Measurements from ENCODE around the gene RRM2.

Gene RRM2

GRCh38 chr2:10122500-10123280, at the start of gene RRM2:
Gene RRM2, plus strand, starts transcription at chr2:10122739. Its CDS starts 60 bp downstream, at chr2:10122799.
- POLR2A ChIA-PET = interaction anchor here (1.2 to 1.3 kb wide), 2 partner anchors 50 to 286 kb away, joined by 3 read pairs; no protein-coding TSS in a partner anchor
- peak; percentile 74; the same call in 1 of the 2 replicates for TF ChIP-seq FOXM1 (IDR thresholded peaks at IDR 0.05; ENCODE audit: borderline replicate concordance)
- TF ChIP-seq ZNF384 (IDR thresholded peaks at IDR 0.05) = no peak
- peak; percentile 50; the same call in 1 of the 2 replicates for TF ChIP-seq ELF4 (IDR thresholded peaks at IDR 0.05)
- TF ChIP-seq L3MBTL2 (conservative IDR thresholded peaks at IDR 0.05) = peak; percentile 90
- no peak for TF ChIP-seq CTBP1 (IDR thresholded peaks at IDR 0.05; ENCODE audit: borderline replicate concordance)
- CTCF ChIA-PET = no interaction called here
- peak; percentile 89 for DNase-seq (ENCODE audit: extremely low spot score)

- POLR2A ChIA-PET = interaction anchor here (2.2 kb wide), 2 partner anchors 30 to 48 kb away, joined by 7 read pairs; partner anchors contain the start of gene KLF11
- CTCF ChIA-PET = interaction anchor here (1.1 to 4.4 kb wide), 3 partner anchors 24 to 362 kb away, joined by 4 to 46 read pairs (median 20); no protein-coding TSS in a partner anchor
- no peak for TF ChIP-seq ZNF384 (IDR thresholded peaks at IDR 0.05)
- TF ChIP-seq SP1 (IDR thresholded peaks at IDR 0.05) = no peak
- TF ChIP-seq TARDBP (IDR thresholded peaks at IDR 0.05) = no peak
- no peak for DNase-seq (ENCODE audit: extremely low spot score)
These were observed 48.8 kb upstream of the RRM2 start for GRCh38 chr2:10073706-10074105.

DNA sequence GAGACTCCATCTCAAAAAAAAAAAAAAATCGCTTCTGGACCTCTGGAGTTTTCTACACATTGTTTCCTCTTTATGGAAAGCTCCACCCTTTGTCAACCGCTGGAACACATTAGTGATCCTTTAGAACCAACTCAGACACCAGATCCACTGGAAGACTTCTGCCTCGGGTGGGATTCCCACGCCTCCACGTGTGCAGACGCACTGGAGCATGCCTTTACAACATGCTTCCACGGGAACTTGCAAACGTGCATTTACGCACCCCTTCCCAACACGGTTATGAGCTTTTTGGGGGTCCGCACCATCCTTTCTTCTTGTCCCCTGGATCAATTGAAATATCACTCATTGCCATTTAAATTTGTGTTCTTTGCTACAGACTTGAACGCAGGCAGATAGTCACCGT, 47.4 kb upstream of the RRM2 start:
- DNase-seq (ENCODE audit: extremely low spot score) = no peak
- POLR2A ChIA-PET = no interaction called here
- TF ChIP-seq PKNOX1 (IDR thresholded peaks at IDR 0.05) (no peak), CTBP1 (IDR thresholded peaks at IDR 0.05; ENCODE audit: borderline replicate concordance) (no peak), FOXK2 (IDR thresholded peaks at IDR 0.05) (no peak), ELF4 (IDR thresholded peaks at IDR 0.05) (no peak), SP1 (IDR thresholded peaks at IDR 0.05) (no peak), ARNT (IDR thresholded peaks at IDR 0.05) (no peak), L3MBTL2 (conservative IDR thresholded peaks at IDR 0.05) (no peak), NFRKB (IDR thresholded peaks at IDR 0.05) (no peak), HDGF (IDR thresholded peaks at IDR 0.05; ENCODE audit: borderline replicate concordance) (no peak), FOXM1 (IDR thresholded peaks at IDR 0.05; ENCODE audit: borderline replicate concordance) (no peak), SUZ12 (IDR thresholded peaks at IDR 0.05) (no peak), FOXA1 (IDR thresholded peaks at IDR 0.05) (no peak), TARDBP (IDR thresholded peaks at IDR 0.05) (no peak), BHLHE40 (IDR thresholded peaks at IDR 0.05; ENCODE audit: borderline replicate concordance) (no peak), ZNF384 (IDR thresholded peaks at IDR 0.05) (no peak), LEF1 (IDR thresholded peaks at IDR 0.05; ENCODE audit: borderline replicate concordance) (no peak)
- CTCF ChIA-PET = interaction anchor here (1.0 to 4.4 kb wide), 3 partner anchors 22 to 70 kb away, joined by 3 to 46 read pairs (median 8); no protein-coding TSS in a partner anchor

GRCh38 chr2:10075571-10076209, 46.8 kb upstream of the RRM2 start:
- no peak for TF ChIP-seq ELF4 (IDR thresholded peaks at IDR 0.05)
- DNase-seq (ENCODE audit: extremely low spot score) = no peak
- POLR2A ChIA-PET = no interaction called here
- CTCF ChIA-PET = interaction anchor here (1.3 to 2.7 kb wide), 2 partner anchors 21 to 359 kb away, joined by 3 to 8 read pairs; no protein-coding TSS in a partner anchor

DNA sequence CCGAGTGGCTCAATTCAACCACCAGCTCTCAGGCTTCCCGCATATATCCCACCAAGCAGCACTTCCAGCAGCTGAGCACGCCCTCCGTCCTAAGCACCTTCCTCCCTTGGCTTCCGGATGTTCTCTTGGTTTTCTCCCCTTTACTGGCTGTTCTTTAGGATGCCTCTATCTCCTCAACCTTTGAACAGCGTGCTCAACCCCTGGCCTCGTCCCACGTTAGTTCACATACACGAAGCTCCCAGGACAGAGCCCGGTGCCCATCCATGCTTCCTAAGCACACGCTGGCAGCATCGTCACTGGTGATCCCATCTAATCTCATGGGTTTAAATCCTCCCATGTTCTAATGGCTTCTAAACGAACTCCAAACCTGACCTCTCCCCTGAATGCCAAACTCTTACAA, 46.0 kb upstream of the RRM2 start:
- TF ChIP-seq SUZ12 (IDR thresholded peaks at IDR 0.05) (no peak), NFRKB (IDR thresholded peaks at IDR 0.05) (no peak), FOXA1 (IDR thresholded peaks at IDR 0.05) (no peak), BHLHE40 (IDR thresholded peaks at IDR 0.05; ENCODE audit: borderline replicate concordance) (no peak), CTBP1 (IDR thresholded peaks at IDR 0.05; ENCODE audit: borderline replicate concordance) (no peak), FOXK2 (IDR thresholded peaks at IDR 0.05) (no peak), TARDBP (IDR thresholded peaks at IDR 0.05) (no peak), ARNT (IDR thresholded peaks at IDR 0.05) (no peak)
- POLR2A ChIA-PET = no interaction called here
- CTCF ChIA-PET = interaction anchor here (1.3 to 2.7 kb wide), 2 partner anchors 20 to 358 kb away, joined by 3 to 8 read pairs; no protein-coding TSS in a partner anchor
- DNase-seq (ENCODE audit: extremely low spot score) = no peak

- DNase-seq (ENCODE audit: extremely low spot score) = no peak
- TF ChIP-seq FOXK2 (IDR thresholded peaks at IDR 0.05) (no peak), L3MBTL2 (conservative IDR thresholded peaks at IDR 0.05) (no peak), SP1 (IDR thresholded peaks at IDR 0.05) (no peak)
- ChIA-PET POLR2A (no interaction called here), CTCF (interaction anchor here (1.3 to 2.7 kb wide), 2 partner anchors 20 to 358 kb away, joined by 3 to 8 read pairs; no protein-coding TSS in a partner anchor)
These were observed 45.5 kb upstream of the RRM2 start for GRCh38 chr2:10076988-10077527.

GRCh38 chr2:10078001-10078400, 44.5 kb upstream of the RRM2 start:
- ChIA-PET CTCF (interaction anchor here (0.9 kb wide), 1 partner anchor 25 kb away, joined by 4 read pairs; no protein-coding TSS in a partner anchor), POLR2A (no interaction called here)
- no peak for DNase-seq (ENCODE audit: extremely low spot score)
- TF ChIP-seq L3MBTL2 (conservative IDR thresholded peaks at IDR 0.05) (no peak), SUZ12 (IDR thresholded peaks at IDR 0.05) (no peak), TARDBP (IDR thresholded peaks at IDR 0.05) (no peak)

All from HEK293T (cell line).